Vagina (tissue), 2 donors: ENCODE measurements around the gene MAP3K20.

Experiments used
- POLR2A ChIP-seq, 2 donors: fragments of 450-650 bp; IDR thresholded peaks; one replicate each; pipeline ENCODE4 v1.6.1; 2017; ENCODE audit warnings: antibody characterized with exemption in 2 of 2, mild to moderate bottlenecking in 2 of 2, moderate library complexity in 2 of 2
- POLR2AphosphoS5 ChIP-seq, 2 donors: sonication (generic); formaldehyde crosslinking; IDR thresholded peaks; one replicate each; pipeline ENCODE4 v1.9.0; 2017; ENCODE audit warnings: antibody characterized with exemption in 2 of 2, mild to moderate bottlenecking in 2 of 2, low read depth in 1 of 2; ENCODE audit not compliant: insufficient read depth in 1 of 2
- TF ChIP-seq, protein P1 (sequence below), 3 experiments: fragments of 450-650 bp in 2 of 3; fragments of 200-600 bp in 1 of 3; sonication (generic) in 1 of 3; IDR thresholded peaks; one replicate each; pipeline ENCODE4 v1.5.1; 2017 to 2019; ENCODE audit warnings: antibody characterized with exemption in 3 of 3, mild to moderate bottlenecking in 2 of 3, moderate library complexity in 2 of 3

- TF ChIP-seq, protein P1, sequence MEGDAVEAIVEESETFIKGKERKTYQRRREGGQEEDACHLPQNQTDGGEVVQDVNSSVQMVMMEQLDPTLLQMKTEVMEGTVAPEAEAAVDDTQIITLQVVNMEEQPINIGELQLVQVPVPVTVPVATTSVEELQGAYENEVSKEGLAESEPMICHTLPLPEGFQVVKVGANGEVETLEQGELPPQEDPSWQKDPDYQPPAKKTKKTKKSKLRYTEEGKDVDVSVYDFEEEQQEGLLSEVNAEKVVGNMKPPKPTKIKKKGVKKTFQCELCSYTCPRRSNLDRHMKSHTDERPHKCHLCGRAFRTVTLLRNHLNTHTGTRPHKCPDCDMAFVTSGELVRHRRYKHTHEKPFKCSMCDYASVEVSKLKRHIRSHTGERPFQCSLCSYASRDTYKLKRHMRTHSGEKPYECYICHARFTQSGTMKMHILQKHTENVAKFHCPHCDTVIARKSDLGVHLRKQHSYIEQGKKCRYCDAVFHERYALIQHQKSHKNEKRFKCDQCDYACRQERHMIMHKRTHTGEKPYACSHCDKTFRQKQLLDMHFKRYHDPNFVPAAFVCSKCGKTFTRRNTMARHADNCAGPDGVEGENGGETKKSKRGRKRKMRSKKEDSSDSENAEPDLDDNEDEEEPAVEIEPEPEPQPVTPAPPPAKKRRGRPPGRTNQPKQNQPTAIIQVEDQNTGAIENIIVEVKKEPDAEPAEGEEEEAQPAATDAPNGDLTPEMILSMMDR (IDR thresholded peaks at IDR 0.05): no peak
- no peak for TF ChIP-seq POLR2A (IDR thresholded peaks at IDR 0.05)
- TF ChIP-seq POLR2AphosphoS5 (IDR thresholded peaks at IDR 0.05; ENCODE audit: insufficient read depth in 1 of 2, low read depth in 1 of 2): no peak
Measured at GRCh38 chr2:173218326-173219056, 142.8 kb downstream of the MAP3K20 start.
